Renal pelvis (tissue), 4 donors: Measurements from ENCODE around the gene RFTN1. TPM values are rescaled to one million over a fixed set of nuclear protein-coding genes. Genes with fewer than 3 reads are reported as not detected.

Source experiments
- DNase-seq: peaks from one replicate; pipeline ENCODE4 v3.0.0-alpha.2; 2013
- polyA plus RNA-seq, 3 donors: library from polyadenylated mRNA; unstranded; fragments of 120-200 nt; gene quantifications; one replicate each; pipeline ENCODE4 v1.2.1, GENCODE V29; 2013; ENCODE audit not compliant: insufficient read length in 3 of 3

Gene RFTN1
- polyA plus RNA-seq, 3 donors = 25.1 to 32.5 (median 31.6) TPM

GRCh38 chr3:16439163-16439847, 74.2 kb downstream of the RFTN1 start:
- DNase-seq = no peak

GRCh38 chr3:16437640-16438039, 75.9 kb downstream of the RFTN1 start:
- no peak for DNase-seq

GRCh38 chr3:16433701-16434151, 79.8 kb downstream of the RFTN1 start:
- no peak for DNase-seq

GRCh38 chr3:16432714-16433113, 80.8 kb downstream of the RFTN1 start:
- no peak for DNase-seq

- no peak for DNase-seq
Observed at GRCh38 chr3:16430717-16431630, 82.5 kb downstream of the RFTN1 start.

- DNase-seq = no peak
Observed at GRCh38 chr3:16429086-16429485, 84.4 kb downstream of the RFTN1 start.

- no peak for DNase-seq
Observed at GRCh38 chr3:16428612-16429011, 84.9 kb downstream of the RFTN1 start.

- no peak for DNase-seq
Observed at GRCh38 chr3:16427103-16427965, 86.2 kb downstream of the RFTN1 start.

- DNase-seq = no peak
Observed at GRCh38 chr3:16426665-16427064, 86.8 kb downstream of the RFTN1 start.

- no peak for DNase-seq
Observed at GRCh38 chr3:16426029-16426400, 87.5 kb downstream of the RFTN1 start.

GRCh38 chr3:16425398-16426028, 88.0 kb downstream of the RFTN1 start:
- DNase-seq = no peak

GRCh38 chr3:16423947-16424673, 89.4 kb downstream of the RFTN1 start:
- DNase-seq = no peak

GRCh38 chr3:16423298-16423697, 90.2 kb downstream of the RFTN1 start:
- no peak for DNase-seq

GRCh38 chr3:16419640-16420241, 93.8 kb downstream of the RFTN1 start:
- no peak for DNase-seq

GRCh38 chr3:16417945-16418739, 95.4 kb downstream of the RFTN1 start:
- DNase-seq = no peak

GRCh38 chr3:16415911-16416476, 97.5 kb downstream of the RFTN1 start:
- no peak for DNase-seq

GRCh38 chr3:16413321-16413720, 100.2 kb downstream of the RFTN1 start:
- no peak for DNase-seq

- DNase-seq = no peak
Observed at GRCh38 chr3:16412192-16412800, 101.2 kb downstream of the RFTN1 start.

GRCh38 chr3:16411441-16411840, 102.1 kb downstream of the RFTN1 start:
- no peak for DNase-seq
